ENCODE results near the gene ELOVL6. TPM values are rescaled to one million over a fixed set of nuclear protein-coding genes. Genes with fewer than 3 reads are reported as not detected.

Gene ELOVL6
- total and polyA plus RNA-seq, 2 of the 4 experiments (the other 2 are of a cell fraction) = 17.9 to 19.0 TPM

DNA sequence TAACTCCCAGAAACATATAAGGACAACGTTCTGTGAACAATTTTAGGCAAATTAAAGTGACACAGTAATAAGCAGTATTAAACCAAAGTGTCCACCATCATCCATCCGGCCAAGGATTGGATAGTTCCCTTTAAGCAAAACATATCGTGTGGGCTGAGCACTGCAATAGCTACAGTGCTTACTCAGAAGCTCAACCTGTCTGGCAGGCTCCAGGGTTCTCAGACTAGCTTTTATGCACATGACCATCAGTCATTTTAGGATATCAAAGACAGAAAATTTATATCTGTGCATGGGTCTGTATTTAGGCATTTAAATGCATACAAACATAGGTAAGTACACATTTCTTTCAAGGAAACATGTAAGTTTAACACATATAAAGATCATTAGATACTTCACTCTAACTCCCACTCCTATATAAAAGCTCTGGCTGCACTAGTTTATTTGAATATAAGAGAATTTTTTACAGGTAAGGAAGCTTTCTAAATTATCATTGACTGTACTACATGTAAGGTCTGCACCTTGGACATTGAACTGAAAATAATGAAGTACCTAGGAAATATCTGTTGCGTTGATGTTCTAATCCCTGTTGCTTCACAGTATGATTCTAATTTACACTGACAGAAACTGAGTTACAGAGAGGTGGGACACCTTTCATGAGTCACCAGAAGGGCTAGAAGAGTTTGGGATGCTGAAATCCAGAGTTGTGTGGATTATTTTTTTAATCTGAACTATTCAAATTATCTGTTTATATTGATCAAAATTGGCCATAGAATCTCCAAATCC is 67.6 kb downstream of the ELOVL6 start:
- Histone ChIP-seq H2BK120ac (ENCODE audit: low read depth, low read length) (no peak overlapping the region), H3K36me3 (ENCODE audit: control insufficient read depth, insufficient read depth, low read length) (no peaks in the 10 kb centered on the region; the same call in 1 of the 2 replicates), H2AFZ (replicated peaks; ENCODE audit: low read length, poor library complexity) (no peak overlapping the region), H4K91ac (ENCODE audit: insufficient read depth, low read depth, low read length) (no peak overlapping the region), H4K5ac (ENCODE audit: low read depth, low read length) (no peak overlapping the region), H3K23ac (ENCODE audit: low read depth, low read length) (no peak overlapping the region), H2AK9ac (replicated peaks; ENCODE audit: low read depth, low read length, poor library complexity) (no peak overlapping the region), H3K27ac (ENCODE audit: insufficient read depth, low read length) (no peak overlapping the region), H3K56ac (ENCODE audit: extremely low read depth, insufficient read depth, low read length) (no peak overlapping the region), H3K18ac (ENCODE audit: low read depth, low read length) (no peak overlapping the region), H3K4ac (ENCODE audit: low read depth, low read length) (no peak overlapping the region), H2AK5ac (ENCODE audit: low read depth, low read length) (no peak overlapping the region), H3K79me1 (ENCODE audit: low read depth in 1 of 2, low read length in 2 of 2) (peaks cover 4 to 13% of the 10 kb centered on the region in 2 experiments; a peak in 2 of 4 replicates), H2BK20ac (ENCODE audit: low read depth, low read length) (no peak overlapping the region), H3K4me2 (ENCODE audit: low read depth, low read length) (no peak overlapping the region), H2BK5ac (ENCODE audit: low read depth, low read length, poor library complexity, severe bottlenecking) (no peak overlapping the region), H2BK15ac (ENCODE audit: low read depth, low read length) (no peak overlapping the region), H3K9me1 (ENCODE audit: insufficient read depth, low read length) (no peaks in the 10 kb centered on the region), H3K14ac (replicated peaks; ENCODE audit: low read depth, low read length) (no peak overlapping the region), H3K27me3 (ENCODE audit: control insufficient read depth, insufficient read depth, low read length) (no peaks in the 10 kb centered on the region), H3K9ac (ENCODE audit: low read depth, low read length) (no peak overlapping the region), H3K9me3 (ENCODE audit: control insufficient read depth, insufficient read depth, low read length) (no peaks in the 10 kb centered on the region), H4K20me1 (ENCODE audit: insufficient read depth, low read length) (no peaks in the 10 kb centered on the region), H3K4me1 (ENCODE audit: control insufficient read depth, insufficient read depth, low read length) (0 out of 2 replicates have a peak, but pooled peaks cover 2% of the 10 kb centered on the region), H3K4me3 (ENCODE audit: insufficient read depth, low read depth, low read length) (no peak overlapping the region), H4K8ac (ENCODE audit: low read depth in 2 of 2, low read length in 2 of 2) (no peak overlapping the region)
- no peak for ATAC-seq (ENCODE audit: low read depth)
- in situ Hi-C loops (cut with MboI; ENCODE audit: low sequenced_read_pairs) (no loop called here), dilution Hi-C loops (cut with HindIII; ENCODE audit: low sequenced_read_pairs, unreplicated experiment) (no loop called here), intact Hi-C loops (cut with micrococcal nuclease) (no loop called here)
- TF ChIP-seq, protein P1, sequence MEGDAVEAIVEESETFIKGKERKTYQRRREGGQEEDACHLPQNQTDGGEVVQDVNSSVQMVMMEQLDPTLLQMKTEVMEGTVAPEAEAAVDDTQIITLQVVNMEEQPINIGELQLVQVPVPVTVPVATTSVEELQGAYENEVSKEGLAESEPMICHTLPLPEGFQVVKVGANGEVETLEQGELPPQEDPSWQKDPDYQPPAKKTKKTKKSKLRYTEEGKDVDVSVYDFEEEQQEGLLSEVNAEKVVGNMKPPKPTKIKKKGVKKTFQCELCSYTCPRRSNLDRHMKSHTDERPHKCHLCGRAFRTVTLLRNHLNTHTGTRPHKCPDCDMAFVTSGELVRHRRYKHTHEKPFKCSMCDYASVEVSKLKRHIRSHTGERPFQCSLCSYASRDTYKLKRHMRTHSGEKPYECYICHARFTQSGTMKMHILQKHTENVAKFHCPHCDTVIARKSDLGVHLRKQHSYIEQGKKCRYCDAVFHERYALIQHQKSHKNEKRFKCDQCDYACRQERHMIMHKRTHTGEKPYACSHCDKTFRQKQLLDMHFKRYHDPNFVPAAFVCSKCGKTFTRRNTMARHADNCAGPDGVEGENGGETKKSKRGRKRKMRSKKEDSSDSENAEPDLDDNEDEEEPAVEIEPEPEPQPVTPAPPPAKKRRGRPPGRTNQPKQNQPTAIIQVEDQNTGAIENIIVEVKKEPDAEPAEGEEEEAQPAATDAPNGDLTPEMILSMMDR (conservative IDR thresholded peaks at IDR 0.05; ENCODE audit: low read depth, low read length) = no peak
- no peak for TF ChIP-seq MAFK (IDR thresholded peaks at IDR 0.05; ENCODE audit: low read depth, low read length)
- DNase-seq = no peak
- ChIA-PET CTCF (interaction anchor here (0.7 kb wide), 1 partner anchor 22 kb away, joined by 3 read pairs; no protein-coding TSS in a partner anchor), POLR2A (ENCODE audit: unreplicated experiment) (no interaction called here)
- WGBS, 2 experiments (ENCODE audit: extremely low coverage in 2 of 2, insufficient read length in 1 of 2) = no CpG with 5 or more reads among the region's 4 CpGs
- no TSS peak for BruUV-seq (replicated peaks)
